Measurements from ENCODE around the gene PKNOX2.

PKNOX2 gene

DNA sequence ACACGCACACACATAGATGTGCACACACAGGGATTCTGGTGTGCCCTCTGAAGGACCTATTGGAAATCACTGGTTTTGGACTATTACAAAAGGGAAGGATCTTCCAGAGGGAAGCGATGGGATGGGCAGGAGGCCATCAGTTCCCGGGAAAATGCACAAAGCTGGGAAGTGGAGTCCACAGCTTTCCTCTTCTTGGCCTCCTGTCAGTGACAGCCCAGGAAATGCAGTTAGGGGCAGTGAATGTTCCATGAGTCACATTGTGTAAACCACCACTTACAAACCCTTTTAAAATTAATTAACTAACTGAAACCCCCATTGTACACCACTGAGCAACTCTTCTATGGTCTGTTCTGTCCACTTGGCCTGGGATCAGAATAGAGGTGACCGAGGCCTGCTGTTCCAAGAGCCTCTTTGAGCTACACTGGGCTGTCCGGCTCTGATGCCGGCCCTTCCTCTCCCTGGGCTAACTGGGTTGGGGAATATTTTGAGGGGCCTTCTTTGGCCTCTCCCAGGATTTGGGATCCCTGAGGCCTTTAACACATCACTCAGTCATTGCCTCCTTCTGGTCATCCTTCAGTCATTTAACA, 193.8 kb downstream of the PKNOX2 start:
- Mint-ChIP-seq H3K36me3 (ENCODE audit: low read depth) (peaks cover 50% of the 10 kb centered on the region), H3K27me3 (ENCODE audit: low read depth, poor library complexity) (peaks cover 11% of the 10 kb centered on the region), H3K9me3 (no peaks in the 10 kb centered on the region), H3K4me1 (peaks cover 55% of the 10 kb centered on the region), H3K27ac (peak overlapping the region; percentile 78), H3K4me3 (peak overlapping the region; percentile 14)
- no peak for DNase-seq
- TF ChIP-seq, protein P1, sequence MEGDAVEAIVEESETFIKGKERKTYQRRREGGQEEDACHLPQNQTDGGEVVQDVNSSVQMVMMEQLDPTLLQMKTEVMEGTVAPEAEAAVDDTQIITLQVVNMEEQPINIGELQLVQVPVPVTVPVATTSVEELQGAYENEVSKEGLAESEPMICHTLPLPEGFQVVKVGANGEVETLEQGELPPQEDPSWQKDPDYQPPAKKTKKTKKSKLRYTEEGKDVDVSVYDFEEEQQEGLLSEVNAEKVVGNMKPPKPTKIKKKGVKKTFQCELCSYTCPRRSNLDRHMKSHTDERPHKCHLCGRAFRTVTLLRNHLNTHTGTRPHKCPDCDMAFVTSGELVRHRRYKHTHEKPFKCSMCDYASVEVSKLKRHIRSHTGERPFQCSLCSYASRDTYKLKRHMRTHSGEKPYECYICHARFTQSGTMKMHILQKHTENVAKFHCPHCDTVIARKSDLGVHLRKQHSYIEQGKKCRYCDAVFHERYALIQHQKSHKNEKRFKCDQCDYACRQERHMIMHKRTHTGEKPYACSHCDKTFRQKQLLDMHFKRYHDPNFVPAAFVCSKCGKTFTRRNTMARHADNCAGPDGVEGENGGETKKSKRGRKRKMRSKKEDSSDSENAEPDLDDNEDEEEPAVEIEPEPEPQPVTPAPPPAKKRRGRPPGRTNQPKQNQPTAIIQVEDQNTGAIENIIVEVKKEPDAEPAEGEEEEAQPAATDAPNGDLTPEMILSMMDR (IDR thresholded peaks at IDR 0.05): no peak

DNA sequence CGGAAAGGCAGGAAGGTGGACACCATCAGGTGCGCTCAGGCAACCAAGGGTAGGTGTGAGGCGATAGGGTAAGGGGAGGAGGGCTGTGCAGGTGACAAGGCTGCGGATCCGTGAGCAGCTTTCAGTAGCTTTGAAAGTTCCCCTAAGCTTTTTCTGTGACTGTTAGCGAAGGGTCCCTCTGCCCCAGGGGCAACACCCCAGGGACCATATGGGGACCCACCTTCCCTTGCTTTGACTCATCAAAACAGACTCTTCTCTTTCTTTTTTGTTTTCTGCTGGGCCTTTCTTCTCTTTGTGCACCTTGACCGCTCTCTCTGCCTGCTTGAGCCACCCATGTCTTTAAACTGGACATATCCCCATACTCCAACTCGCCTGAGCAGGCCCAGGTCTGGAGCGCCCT, 194.6 kb downstream of the PKNOX2 start:
- H3K27me3 Mint-ChIP-seq (ENCODE audit: low read depth, poor library complexity): peaks cover 13% of the 10 kb centered on the region
- H3K4me3 Mint-ChIP-seq: peak overlapping the region; percentile 5
- peaks cover 52% of the 10 kb centered on the region for H3K4me1 Mint-ChIP-seq

DNA sequence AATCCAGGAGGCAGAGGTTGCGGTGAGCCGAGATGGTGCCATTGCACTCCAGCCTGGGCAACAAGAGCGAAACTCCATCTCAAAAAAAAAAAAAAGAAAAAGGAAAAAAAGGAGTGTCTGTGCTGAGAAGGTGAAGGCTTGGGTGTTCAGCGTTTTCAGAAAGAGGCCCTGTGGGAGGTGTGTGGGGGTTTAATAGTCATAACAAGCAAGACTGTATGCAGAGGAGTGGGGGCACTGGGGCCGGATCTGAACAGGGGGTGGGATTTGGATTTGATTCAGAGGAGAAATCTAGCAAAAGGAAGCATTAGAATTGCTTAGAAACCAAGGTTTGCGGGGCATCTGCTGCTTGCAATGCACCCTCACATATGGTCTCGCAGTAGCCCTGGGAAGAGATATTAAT, 195.5 kb downstream of the PKNOX2 start:
- Mint-ChIP-seq H3K27me3 (ENCODE audit: low read depth, poor library complexity) (peaks cover 13% of the 10 kb centered on the region), H3K36me3 (ENCODE audit: low read depth) (peaks cover 56% of the 10 kb centered on the region), H3K4me3 (no peak overlapping the region), H3K4me1 (peaks cover 53% of the 10 kb centered on the region), H3K9me3 (no peaks in the 10 kb centered on the region), H3K27ac (no peak overlapping the region)
- DNase-seq: no peak
- TF ChIP-seq, protein P1 (IDR thresholded peaks at IDR 0.05): no peak

More for the DNA sequence above, 194.6 kb downstream of the PKNOX2 start:
- no peak for DNase-seq
- peaks cover 51% of the 10 kb centered on the region for H3K36me3 Mint-ChIP-seq (ENCODE audit: low read depth)
- H3K27ac Mint-ChIP-seq: no peak overlapping the region
- TF ChIP-seq, protein P1 (IDR thresholded peaks at IDR 0.05): no peak
- no peaks in the 10 kb centered on the region for H3K9me3 Mint-ChIP-seq

DNA sequence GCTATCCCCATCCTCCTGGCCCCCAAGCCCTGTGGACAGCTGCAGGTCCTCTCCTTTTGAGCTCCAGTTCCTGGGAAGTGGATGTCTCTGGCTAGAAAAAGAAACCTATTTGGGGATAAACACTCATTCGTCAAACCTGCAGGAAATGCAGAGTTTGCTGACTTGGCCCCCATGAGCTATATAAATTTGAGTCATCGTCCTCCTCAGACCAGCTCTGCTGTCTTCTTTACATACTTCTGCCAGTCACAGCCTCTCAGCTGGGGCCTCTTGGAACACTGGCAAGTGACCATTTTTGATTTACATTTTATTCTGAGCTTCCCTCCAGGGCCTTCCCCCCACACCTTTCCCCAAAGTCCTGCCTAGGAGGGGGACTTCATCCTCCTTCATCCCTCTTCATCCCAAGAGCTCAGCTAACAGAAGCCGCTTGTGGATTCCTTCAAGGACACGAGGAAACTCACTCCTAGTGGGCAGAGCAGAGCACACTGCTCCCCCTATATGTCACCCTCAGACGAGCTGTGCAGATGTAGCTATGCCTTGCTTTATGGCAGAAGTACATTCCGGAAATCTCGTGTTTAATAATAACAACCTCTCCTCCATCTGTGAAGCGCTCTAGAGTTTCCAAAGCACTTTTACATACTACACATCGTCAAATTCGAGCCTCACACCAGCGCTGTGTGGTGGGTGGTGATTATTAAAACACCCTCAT, 199.7 kb downstream of the PKNOX2 start:
- no peaks in the 10 kb centered on the region for H3K9me3 Mint-ChIP-seq
- H3K4me3 Mint-ChIP-seq: no peak overlapping the region
- H3K4me1 Mint-ChIP-seq: peaks cover 13% of the 10 kb centered on the region
- no peak for DNase-seq
- H3K27ac Mint-ChIP-seq: no peak overlapping the region
- H3K36me3 Mint-ChIP-seq (ENCODE audit: low read depth): peaks cover 77% of the 10 kb centered on the region
- H3K27me3 Mint-ChIP-seq (ENCODE audit: low read depth, poor library complexity): peaks cover 8% of the 10 kb centered on the region
- TF ChIP-seq, protein P1 (IDR thresholded peaks at IDR 0.05): no peak

DNA sequence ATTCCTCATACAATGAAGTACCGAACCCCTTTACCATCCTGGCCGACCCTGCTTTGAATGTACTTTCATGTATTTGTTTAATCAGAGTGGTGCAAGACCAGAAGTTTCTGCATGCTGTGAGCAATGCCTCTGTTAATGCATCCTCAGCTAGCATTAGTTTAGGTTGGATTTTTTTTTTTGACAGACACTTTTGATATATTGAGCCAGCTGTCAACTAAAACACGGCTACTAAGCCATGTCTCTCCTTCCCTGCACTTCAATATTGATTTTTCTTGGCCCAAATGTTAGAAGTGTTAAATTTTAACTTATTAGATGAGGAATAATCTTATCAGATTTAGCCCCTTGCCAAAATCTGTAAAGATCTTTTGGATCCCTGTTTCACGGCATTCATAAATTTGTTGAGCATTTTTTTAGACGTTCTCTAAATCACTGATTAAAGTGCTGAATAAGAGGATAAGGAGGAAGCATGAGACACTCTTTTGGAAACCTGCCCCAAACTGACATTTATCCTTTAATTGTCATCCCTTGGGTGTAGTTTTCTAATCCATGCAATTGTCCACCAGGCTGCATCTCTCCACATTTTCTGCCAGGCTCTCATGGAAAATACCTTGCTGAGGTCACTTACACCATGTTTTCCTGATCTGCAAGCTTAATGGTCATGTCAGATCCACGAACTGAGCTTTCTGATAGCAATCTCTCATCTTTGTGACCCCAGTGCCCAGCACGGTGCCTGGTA, 200.8 kb downstream of the PKNOX2 start:
- Mint-ChIP-seq H3K4me1 (peaks cover 20% of the 10 kb centered on the region), H3K4me3 (no peak overlapping the region), H3K27ac (no peak overlapping the region), H3K9me3 (no peaks in the 10 kb centered on the region), H3K27me3 (ENCODE audit: low read depth, poor library complexity) (peaks cover 6% of the 10 kb centered on the region), H3K36me3 (ENCODE audit: low read depth) (peaks cover 75% of the 10 kb centered on the region)
- TF ChIP-seq, protein P1 (IDR thresholded peaks at IDR 0.05): no peak
- DNase-seq: no peak
